Endothelial cell of umbilical vein (primary cell): ENCODE measurements around the gene ADSS1. TPM values are rescaled to one million over a fixed set of nuclear protein-coding genes. Genes with fewer than 3 reads are reported as not detected.

ENCODE experiments used
- BruUV-seq: library from RNA; stranded (reverse); fragments of 400-500 nt; replicated peaks from 2 replicates; lab custom pipeline; 2021; lab: Mats Ljungman, UMichigan
- CTCF ChIA-PET: fragments of 300-600, 350-600 bp; sonication (Branson Sonifier 250); formaldehyde crosslinking; loops from one replicate; lab custom pipeline; 2021; ENCODE audit warnings: antibody characterized with exemption, inconsistent platforms; lab: Charles Lee
- POLR2A ChIA-PET: fragments of 300-600, 350-600 bp; sonication (Branson Sonifier 250); formaldehyde crosslinking; loops from one replicate; lab custom pipeline; 2021; ENCODE audit warnings: antibody characterized with exemption, inconsistent platforms; lab: Charles Lee
- DNase-seq: peaks from one replicate; pipeline ENCODE4 v3.0.0-alpha.2; 2011; ENCODE audit warnings: low read depth, low spot score
- FAIRE-seq: peaks from 2 replicates; lab custom pipeline; 2011; peaks lifted over from hg19 to GRCh38; lab: Jason Lieb, UNC
- H2AFZ ChIP-seq: 2 replicates; pipeline ENCODE4 v1.6.0; 2012; ENCODE audit warnings: low read depth, low read length, control low read depth, inconsistent platforms
- H3K27ac ChIP-seq: 2 replicates; pipeline ENCODE4 v1.5.1; 2011; ENCODE audit warnings: low read depth, mild to moderate bottlenecking, control low read depth, low read length, moderate library complexity; ENCODE audit not compliant: insufficient read depth
- H3K27me3 ChIP-seq, 2 experiments: 2 replicates each; pipeline versions ENCODE4 v1.6.0 to v1.6.1; 2011; ENCODE audit warnings: low read length in 2 of 2, mixed read lengths in 1 of 2; ENCODE audit not compliant: control insufficient read depth in 2 of 2, insufficient read depth in 2 of 2
- H3K36me3 ChIP-seq, 2 experiments: 2 replicates in 1 of 2; 3 replicates in 1 of 2; pipeline ENCODE4 v1.5.1; 2011; ENCODE audit warnings: low read length in 2 of 2, mild to moderate bottlenecking in 1 of 2, moderate library complexity in 1 of 2; ENCODE audit not compliant: control insufficient read depth in 2 of 2, insufficient read depth in 2 of 2; ENCODE audit errors: extremely low read depth in 1 of 2
- H3K4me1 ChIP-seq: 3 replicates; pipeline ENCODE4 v1.5.1; 2011; ENCODE audit warnings: mild to moderate bottlenecking, low read length; ENCODE audit not compliant: control insufficient read depth, insufficient read depth; ENCODE audit errors: extremely low read depth
- H3K4me2 ChIP-seq: 2 replicates; pipeline ENCODE4 v1.6.1; 2011; ENCODE audit warnings: low read length, control low read depth, mixed read lengths; ENCODE audit not compliant: insufficient read depth
- H3K4me3 ChIP-seq, 3 experiments: fragments of 200-600 bp in 1 of 3; sonication (generic), shearing (Covaris generic) in 1 of 3; replicated peaks in 1 of 3; 2 replicates each; pipeline ENCODE4 v1.5.1; 2011 to 2016; ENCODE audit warnings: control low read depth in 3 of 3, low read length in 3 of 3, mild to moderate bottlenecking in 2 of 3, inconsistent platforms in 1 of 3, low read depth in 1 of 3, moderate library complexity in 1 of 3; ENCODE audit not compliant: insufficient read depth in 1 of 3
- H3K79me2 ChIP-seq: 2 replicates; pipeline ENCODE4 v1.6.0; 2012; ENCODE audit warnings: low read length, inconsistent platforms; ENCODE audit not compliant: control insufficient read depth, insufficient read depth
- H3K9ac ChIP-seq: replicated peaks from 2 replicates; pipeline ENCODE3; 2011; ENCODE audit warnings: low read length, control low read depth; ENCODE audit not compliant: insufficient read depth; ENCODE audit errors: extremely low read depth
- H3K9me1 ChIP-seq: replicated peaks from 3 replicates; pipeline ENCODE4 v1.6.0; 2011; ENCODE audit warnings: mild to moderate bottlenecking, low read length; ENCODE audit not compliant: control insufficient read depth, insufficient read depth; ENCODE audit errors: extremely low read depth
- H3K9me3 ChIP-seq: replicated peaks from 2 replicates; pipeline ENCODE4 v1.5.1; 2012; ENCODE audit warnings: low read length, inconsistent platforms; ENCODE audit not compliant: control insufficient read depth, insufficient read depth
- H4K20me1 ChIP-seq: replicated peaks from 2 replicates; pipeline ENCODE3; 2011; ENCODE audit warnings: mild to moderate bottlenecking, low read length; ENCODE audit not compliant: control insufficient read depth, insufficient read depth; ENCODE audit errors: extremely low read depth
- EZH2 ChIP-seq: IDR thresholded peaks from 2 replicates; pipeline ENCODE4 v1.6.1; 2012; ENCODE audit warnings: borderline replicate concordance, low read depth, mild to moderate bottlenecking, moderate library complexity, low read length, inconsistent platforms; ENCODE audit not compliant: severe bottlenecking
- FOS ChIP-seq: IDR thresholded peaks from 2 replicates; pipeline ENCODE4 v1.6.1; 2011; ENCODE audit warnings: mild to moderate bottlenecking, low read length, moderate library complexity, borderline replicate concordance; ENCODE audit not compliant: insufficient read depth
- GATA2 ChIP-seq: IDR thresholded peaks from 2 replicates; pipeline ENCODE4 v1.7.0; 2011; ENCODE audit warnings: low read depth, mild to moderate bottlenecking, moderate library complexity, mixed read lengths, low read length; ENCODE audit not compliant: insufficient read length, insufficient read depth
- JUN ChIP-seq: IDR thresholded peaks from 2 replicates; pipeline ENCODE4 v1.6.1; 2011; ENCODE audit warnings: borderline replicate concordance, low read depth; ENCODE audit not compliant: insufficient read length, insufficient read depth
- MYC ChIP-seq: IDR thresholded peaks from one replicate; pipeline ENCODE4 v1.6.1; 2011; ENCODE audit warnings: mild to moderate bottlenecking, low read depth, low read length
- POLR2A ChIP-seq: IDR thresholded peaks from 2 replicates; pipeline ENCODE4 v1.6.1; 2012; ENCODE audit warnings: low read depth, mild to moderate bottlenecking, control low read depth, low read length
- POLR2AphosphoS5 ChIP-seq: IDR thresholded peaks from 2 replicates; pipeline ENCODE4 v1.6.1; 2012; ENCODE audit warnings: low read depth, mild to moderate bottlenecking, control low read depth, low read length, moderate library complexity; ENCODE audit not compliant: insufficient read depth
- dilution Hi-C: fragments of 300-500 bp; cut with MboI; formaldehyde crosslinking; loops from one replicate; pipeline ENCODE4 v1.15.0; 2019; ENCODE audit warnings: low sequenced_read_pairs; ENCODE audit not compliant: extremely low pct_ligation_motif_present
- intact Hi-C: fragments of 100-400 bp; cut with micrococcal nuclease; formaldehyde crosslinking; loops from one replicate; pipeline ENCODE4 v1.10.0; 2022
- polyA plus RNA-seq, 4 experiments: library from polyadenylated mRNA; depleted of rRNA in 3 of 4; stranded (reverse) in 3 of 4; unstranded in 1 of 4; fragments of >200 nt; gene quantifications; 2 replicates each; pipeline versions ENCODE4 v1.2.1 to v1.2.3, GENCODE V29; 2011 to 2012; ENCODE audit warnings: missing spikeins in 1 of 4
- total RNA-seq: library from RNA; stranded (reverse); gene quantifications from 2 replicates; pipeline ENCODE4 v1.2.3, GENCODE V29; 2021
- TF ChIP-seq, protein P1 (sequence below): IDR thresholded peaks from 2 replicates; pipeline ENCODE4 v1.6.1; 2011; ENCODE audit not compliant: insufficient read depth, insufficient read length
- TF ChIP-seq, protein P2 (sequence below), 2 donors: IDR thresholded peaks; 1 replicate in 1 of 2; 2 replicates in 1 of 2; pipeline ENCODE4 v1.5.1; 2011; ENCODE audit warnings: low read length in 2 of 2, mild to moderate bottlenecking in 2 of 2, moderate library complexity in 2 of 2, control low read depth in 1 of 2, inconsistent platforms in 1 of 2, low read depth in 1 of 2; ENCODE audit not compliant: insufficient read depth in 1 of 2; ENCODE audit errors: extremely low read depth in 1 of 2

ADSS1 gene
- total and polyA plus RNA-seq, 2 donors (not counting 3 experiments of a cell fraction or from before 2014, with no cell fraction given) = 1.9 TPM

- POLR2A ChIA-PET = no interaction called here
- no peak for TF ChIP-seq POLR2A
- TF ChIP-seq GATA2 = no peak
- TF ChIP-seq, protein P1, sequence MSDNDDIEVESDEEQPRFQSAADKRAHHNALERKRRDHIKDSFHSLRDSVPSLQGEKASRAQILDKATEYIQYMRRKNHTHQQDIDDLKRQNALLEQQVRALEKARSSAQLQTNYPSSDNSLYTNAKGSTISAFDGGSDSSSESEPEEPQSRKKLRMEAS = no peak
- TF ChIP-seq JUN = no peak
- dilution Hi-C loops = no loop called here
- Histone ChIP-seq H3K36me3 (peaks cover 15 to 49% of the 10 kb centered on the region in 2 experiments), H3K9me1 (no peaks in the 10 kb centered on the region), H3K4me3 (no peak overlapping the region), H4K20me1 (no peaks in the 10 kb centered on the region), H3K4me2 (no peak overlapping the region), H3K79me2 (no peaks in the 10 kb centered on the region), H3K9ac (no peak overlapping the region), H3K27me3 (no peaks in the 10 kb centered on the region), H2AFZ (no peak overlapping the region), H3K9me3 (no peaks in the 10 kb centered on the region), H3K27ac (no peak overlapping the region), H3K4me1 (no peaks in the 10 kb centered on the region)
- CTCF ChIA-PET = no interaction called here
- intact Hi-C loops = no loop called here
- BruUV-seq = no TSS peak
- DNase-seq = no peak
- no peak for FAIRE-seq
Observed at GRCh38 chr14:104712881-104713734, 10.9 kb upstream of the ADSS1 start.

DNA sequence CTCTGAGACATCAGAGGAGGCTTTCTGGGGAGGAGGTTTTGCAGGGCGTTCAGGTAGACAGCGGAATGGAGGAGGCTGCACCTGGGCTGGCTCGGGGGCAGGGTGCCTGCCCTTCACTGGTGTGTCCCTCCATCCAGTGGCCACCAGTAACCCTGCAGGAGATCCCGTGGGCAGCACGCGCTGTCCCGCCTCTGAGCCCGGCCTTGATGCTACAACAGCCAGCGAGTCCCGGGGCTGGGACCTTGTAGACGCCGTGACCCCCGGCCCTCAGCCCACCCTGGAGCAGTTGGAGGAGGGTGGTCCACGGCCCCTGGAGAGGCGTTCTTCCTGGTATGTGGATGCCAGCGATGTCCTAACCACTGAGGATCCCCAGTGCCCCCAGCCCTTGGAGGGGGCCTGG, 10.0 kb upstream of the ADSS1 start:
- no peak overlapping the region for H3K9ac ChIP-seq
- dilution Hi-C loops = no loop called here
- H3K27me3 ChIP-seq = no peaks in the 10 kb centered on the region
- POLR2A ChIA-PET = no interaction called here
- peaks cover 15 to 52% of the 10 kb centered on the region in 2 experiments for H3K36me3 ChIP-seq
- H3K4me1 ChIP-seq = no peaks in the 10 kb centered on the region
- H3K4me2 ChIP-seq = no peak overlapping the region
- CTCF ChIA-PET = no interaction called here
- no peak overlapping the region for H2AFZ ChIP-seq
- no peak for DNase-seq
- no peaks in the 10 kb centered on the region for H3K79me2 ChIP-seq
- H3K9me3 ChIP-seq = no peaks in the 10 kb centered on the region
- no peak for FAIRE-seq
- BruUV-seq = no TSS peak
- no peak overlapping the region for H3K4me3 ChIP-seq
- H4K20me1 ChIP-seq = no peaks in the 10 kb centered on the region
- intact Hi-C loops = no loop called here
- no peak for TF ChIP-seq GATA2
- TF ChIP-seq MYC = no peak
- TF ChIP-seq, protein P2, sequence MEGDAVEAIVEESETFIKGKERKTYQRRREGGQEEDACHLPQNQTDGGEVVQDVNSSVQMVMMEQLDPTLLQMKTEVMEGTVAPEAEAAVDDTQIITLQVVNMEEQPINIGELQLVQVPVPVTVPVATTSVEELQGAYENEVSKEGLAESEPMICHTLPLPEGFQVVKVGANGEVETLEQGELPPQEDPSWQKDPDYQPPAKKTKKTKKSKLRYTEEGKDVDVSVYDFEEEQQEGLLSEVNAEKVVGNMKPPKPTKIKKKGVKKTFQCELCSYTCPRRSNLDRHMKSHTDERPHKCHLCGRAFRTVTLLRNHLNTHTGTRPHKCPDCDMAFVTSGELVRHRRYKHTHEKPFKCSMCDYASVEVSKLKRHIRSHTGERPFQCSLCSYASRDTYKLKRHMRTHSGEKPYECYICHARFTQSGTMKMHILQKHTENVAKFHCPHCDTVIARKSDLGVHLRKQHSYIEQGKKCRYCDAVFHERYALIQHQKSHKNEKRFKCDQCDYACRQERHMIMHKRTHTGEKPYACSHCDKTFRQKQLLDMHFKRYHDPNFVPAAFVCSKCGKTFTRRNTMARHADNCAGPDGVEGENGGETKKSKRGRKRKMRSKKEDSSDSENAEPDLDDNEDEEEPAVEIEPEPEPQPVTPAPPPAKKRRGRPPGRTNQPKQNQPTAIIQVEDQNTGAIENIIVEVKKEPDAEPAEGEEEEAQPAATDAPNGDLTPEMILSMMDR (IDR thresholded peaks at IDR 0.05; ENCODE audit: extremely low read depth in 1 of 2, insufficient read depth in 1 of 2, low read depth in 1 of 2, low read length in 2 of 2) = no peak
- TF ChIP-seq, protein P1 = no peak
- no peak for TF ChIP-seq FOS
- no peak for TF ChIP-seq POLR2A
- TF ChIP-seq POLR2AphosphoS5 = no peak
- no peak for TF ChIP-seq EZH2
- no peak for TF ChIP-seq JUN
- no peaks in the 10 kb centered on the region for H3K9me1 ChIP-seq
- no peak overlapping the region for H3K27ac ChIP-seq
